Skin of body (tissue), 2 donors: Measurements from ENCODE around the gene IL21R. TPM values are rescaled to one million over a fixed set of nuclear protein-coding genes. Genes with fewer than 3 reads are reported as not detected.

Experiments used
- DNase-seq: peaks from one replicate; lab custom pipeline; 2025; lab: John Stamatoyannopoulos, UW
- total RNA-seq: library from RNA; depleted of rRNA; stranded (reverse); fragments of >200 nt; gene quantifications from one replicate; pipeline ENCODE4 v1.2.3, GENCODE V29; 2014

Gene IL21R
- total RNA-seq, 1 donor from 2014 or later: 0.39 TPM

DNA sequence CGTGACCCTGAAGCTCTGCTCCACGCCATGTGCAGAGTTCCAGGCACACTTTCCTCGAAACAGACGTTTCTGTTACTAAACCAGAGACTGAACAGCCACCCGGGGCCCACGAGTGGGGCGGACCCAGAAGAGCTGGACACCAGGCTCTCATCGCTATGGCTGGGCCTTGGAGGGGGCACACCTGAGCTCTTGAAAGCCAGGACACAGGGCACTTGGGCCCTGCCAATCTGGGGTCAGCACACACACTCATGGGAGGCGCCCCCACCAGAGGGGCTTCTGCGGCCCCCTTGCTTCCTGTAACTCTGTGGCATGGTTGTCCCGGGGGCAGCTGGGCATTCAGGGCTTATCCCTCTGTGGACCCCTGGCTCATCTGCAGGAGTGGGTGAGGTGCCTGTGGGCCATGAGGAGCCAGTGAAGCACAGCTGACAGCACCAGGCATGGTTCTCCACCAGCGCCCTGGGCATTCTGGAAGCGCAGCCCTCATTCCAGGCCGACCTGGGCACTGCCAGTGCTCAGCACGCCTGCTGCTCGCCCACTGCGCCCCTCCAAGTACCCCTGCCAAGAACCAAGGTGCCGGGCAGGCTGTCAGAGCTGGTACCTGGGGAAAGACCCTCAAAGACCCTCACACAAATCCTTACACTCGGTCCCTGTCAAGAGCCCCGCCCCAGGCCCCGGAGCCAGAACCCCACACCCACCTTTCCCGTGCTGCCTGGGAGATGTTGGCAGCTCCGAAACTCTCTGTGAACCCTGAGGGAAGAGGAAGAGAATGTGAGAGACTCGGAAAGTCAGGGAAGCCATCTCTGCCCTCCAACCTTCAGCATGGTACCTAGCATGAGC, 61.1 kb downstream of the IL21R start:
- no peak for DNase-seq

DNA sequence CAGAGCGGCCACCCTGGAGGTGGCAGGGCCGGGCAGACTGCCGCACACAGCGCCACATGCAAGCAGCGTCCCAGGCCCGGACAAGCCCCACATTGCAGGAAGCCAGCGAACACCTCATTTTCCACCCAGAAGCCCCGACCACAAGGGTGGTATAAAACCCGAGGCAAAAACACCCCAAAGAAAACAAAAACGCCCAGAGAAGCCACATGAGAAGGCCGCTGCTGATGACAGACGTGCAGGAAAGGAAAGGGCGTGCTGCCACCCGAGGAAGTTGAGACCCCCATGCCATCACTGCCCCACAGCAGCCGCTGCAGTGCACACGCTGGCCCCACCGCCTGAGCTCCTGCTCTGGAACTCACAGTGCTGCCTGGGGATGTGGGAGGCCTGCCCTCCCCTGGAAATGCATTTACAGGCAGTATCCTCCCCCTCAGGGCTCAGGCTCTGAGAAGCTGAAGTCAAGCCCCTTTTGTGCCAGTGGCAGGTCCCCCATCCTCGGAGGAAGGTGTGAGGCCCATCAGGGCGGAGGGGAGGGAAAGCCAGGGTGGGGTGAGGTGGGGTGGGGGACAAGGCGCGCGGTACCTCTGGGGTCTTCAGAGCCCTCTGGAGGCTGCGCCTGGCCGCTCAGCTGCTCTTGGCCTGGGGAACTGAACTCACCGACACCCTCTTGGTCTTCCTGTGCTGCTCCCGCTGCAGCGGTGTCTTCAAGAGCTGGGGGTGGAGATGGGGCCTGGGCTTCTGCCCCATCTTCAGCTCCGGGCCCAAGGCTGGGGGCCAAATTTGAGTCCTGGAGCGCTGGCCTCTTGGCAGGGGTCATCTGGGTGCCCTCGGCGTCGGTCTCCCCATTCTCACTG, 62.0 kb downstream of the IL21R start:
- no peak for DNase-seq

DNA sequence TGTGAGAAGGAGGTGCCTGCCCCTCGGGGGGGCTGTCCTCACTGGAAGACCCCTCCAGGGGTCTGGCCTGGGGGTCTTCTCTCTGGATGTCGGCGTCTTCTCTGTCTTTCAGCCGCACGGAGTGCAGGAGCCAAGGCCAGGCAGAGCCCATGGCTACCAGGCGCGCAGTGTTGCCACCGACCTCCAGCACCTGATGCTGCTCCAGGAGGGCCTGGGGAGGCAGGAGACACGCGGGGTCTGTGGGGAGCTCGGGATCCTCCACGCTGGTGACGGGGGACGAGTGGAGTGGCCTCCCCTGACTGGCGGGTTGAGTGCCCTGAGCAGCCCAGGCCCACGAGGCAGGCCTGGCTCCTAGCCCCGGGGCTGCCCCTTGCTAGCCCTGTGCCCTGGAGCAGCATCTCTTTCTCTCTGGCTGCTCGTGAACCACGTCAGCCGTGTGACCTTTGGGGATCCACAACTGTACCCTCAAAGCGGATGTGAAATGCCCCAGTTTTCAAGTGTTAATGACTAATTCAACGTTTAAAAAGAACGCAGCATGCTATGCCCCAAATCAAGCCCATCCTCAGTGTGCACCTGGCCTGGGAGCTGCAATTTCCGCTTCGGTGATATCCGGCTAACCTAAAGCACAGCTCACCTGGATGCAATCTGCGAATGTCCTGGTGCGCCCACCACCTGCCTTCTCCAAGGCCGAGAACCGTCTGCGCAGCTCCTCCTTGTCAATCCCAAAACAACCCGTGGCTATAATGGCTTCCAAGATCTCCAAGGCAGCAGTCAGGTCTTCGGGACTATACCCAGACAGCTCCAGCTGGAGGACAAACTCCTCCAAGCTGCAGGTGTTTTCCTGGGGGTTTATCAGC, 62.9 kb downstream of the IL21R start:
- no peak for DNase-seq

DNA sequence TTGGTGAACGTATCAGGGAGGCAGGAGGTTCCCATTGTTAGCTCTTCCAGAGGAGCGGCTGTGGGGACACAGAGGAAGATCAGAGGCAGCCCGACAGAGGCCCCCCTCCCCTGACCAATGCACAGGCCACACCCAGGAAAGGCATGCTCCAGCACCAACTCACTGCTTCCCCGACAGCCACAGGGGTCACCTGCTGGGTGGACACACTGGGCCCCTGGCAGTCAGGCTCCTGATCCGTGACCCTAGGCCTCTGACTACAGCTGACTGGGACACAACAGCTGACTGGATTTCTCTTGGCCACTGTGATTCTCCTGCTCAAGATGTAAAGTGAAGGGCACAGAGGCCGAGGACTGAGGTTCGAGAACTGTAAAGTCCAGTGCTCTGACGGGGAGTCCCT, 63.5 kb downstream of the IL21R start:
- no peak for DNase-seq

DNA sequence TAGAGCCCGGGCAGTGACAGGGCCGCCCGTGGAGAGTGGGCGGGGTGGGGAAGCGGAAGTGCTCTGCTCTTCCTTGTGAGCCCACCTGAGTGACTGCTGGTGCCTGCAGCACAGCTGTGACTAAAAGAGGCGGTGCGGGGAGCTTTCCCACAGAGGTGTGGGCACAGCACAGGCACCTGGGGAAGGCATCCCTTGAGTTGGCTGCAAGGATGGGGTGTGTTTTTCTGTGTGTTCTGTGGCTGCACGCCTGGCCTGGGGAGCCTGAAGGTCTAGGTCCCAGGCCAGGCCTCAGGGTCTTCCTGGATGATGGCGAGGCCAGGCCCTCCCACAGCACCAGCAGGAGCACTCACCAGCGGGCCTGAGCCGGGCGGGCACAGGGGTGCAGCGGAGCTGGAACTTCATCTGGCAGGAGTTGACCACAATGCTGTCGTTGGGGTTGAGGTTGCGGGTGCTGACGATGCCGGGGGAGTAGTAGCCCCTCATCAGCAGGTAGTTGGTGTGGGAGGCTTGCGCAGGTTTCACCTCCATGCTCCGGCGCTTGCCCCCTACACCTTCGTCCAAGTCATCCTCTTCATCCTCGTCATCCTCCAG, 67.1 kb downstream of the IL21R start:
- no peak for DNase-seq

DNA sequence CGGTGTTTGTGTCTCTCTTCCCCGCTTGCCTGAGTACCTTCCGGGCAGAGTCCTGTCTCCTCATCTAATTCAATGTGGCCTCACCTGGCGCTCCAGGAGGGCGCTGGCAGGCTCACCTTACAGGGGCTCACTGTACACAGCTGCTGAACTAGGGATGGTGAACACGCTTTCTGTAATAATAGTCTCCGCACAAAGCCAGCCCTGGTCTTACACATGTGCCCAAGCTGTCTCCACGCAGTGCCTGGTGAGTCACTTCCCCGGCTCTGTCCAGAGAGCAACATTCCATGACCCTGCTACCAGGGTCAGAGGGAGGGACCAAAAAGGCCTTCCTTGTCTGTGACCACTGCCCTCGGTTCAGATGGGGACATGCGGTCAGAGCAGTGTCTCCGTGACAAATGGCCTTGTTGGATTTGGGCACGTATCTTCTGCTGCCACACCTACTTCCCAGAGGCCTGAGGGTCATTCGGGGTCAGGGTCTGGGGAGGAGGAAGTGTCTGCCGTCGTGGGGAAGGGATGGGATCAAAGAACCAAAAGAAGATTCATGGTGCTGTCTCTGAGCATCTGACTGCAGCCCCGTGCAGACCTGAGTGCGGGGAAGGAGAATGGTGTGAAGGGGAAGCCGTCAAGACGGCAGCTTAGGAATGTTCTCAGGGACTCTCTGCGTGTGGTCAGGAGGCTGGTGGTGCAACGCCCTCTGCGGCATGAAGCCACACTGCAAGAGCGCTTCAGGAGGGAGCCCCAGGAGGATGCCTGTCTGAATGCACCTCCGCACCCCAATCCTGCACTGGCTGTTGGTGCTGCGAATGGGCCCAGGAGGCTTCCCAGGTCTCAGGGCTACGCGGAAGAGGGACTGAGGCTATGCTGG, 68.8 kb downstream of the IL21R start:
- DNase-seq: no peak

DNA sequence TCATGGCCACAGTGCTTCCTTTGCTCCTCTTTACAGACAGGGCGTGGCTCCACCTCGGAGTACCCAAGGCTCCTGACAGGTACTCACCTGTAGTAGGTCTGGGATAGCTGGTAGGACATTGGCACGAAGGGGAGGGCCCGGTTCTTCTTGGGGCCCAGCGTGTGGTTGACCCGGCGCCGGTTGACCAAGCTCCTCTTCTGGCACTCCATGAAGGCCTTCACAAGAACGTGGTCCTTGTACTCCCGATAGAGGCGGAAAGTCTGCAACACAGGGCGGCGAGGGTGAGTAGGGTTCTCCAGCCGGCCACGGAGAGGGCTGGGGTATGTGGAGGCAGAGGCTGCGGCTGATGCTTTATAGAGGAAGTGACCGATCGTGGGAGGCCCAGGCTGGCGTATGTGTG, 69.7 kb downstream of the IL21R start:
- DNase-seq: no peak

DNA sequence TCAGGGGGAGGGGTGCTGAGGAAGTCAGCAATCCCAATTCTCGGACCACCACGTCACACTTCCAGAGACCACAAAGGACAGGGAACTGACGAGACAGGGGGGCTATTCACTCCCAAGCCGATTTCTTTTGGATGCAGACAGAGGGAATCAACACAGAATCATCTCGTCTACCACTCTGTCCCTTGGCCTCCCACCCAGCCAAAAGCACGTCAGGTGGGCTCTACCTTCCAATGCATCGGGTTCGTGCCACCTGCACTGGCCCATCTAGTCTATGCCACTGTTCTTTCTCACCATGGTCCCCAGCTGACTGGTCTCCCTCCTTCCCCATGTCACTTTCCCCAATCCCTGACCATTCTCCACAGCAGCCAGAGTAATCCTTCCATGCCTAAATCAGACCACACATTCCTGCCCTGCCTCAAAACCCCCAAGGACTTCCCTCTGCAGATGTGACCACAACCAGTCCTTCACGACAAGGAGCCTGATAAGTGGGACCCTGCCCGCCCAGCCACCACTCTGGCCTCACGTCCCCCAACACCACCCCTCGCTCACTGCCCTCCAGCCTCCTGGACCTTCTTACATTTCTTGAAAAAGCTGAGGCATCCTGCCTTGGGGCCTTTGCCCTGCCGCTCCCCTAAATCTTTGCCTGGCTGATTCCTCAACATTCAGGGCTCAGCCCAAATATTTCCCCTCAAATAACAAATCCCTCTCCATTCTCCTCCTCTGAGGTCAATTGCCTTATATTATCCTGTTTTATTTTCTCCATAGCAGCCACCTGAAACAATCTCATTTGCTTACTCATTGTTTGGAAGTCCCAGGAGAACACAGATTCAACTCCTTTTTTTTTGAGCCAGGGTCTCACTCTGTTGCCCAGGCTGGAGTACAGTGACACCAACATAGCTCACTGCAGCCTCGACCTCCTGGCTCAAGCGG, 70.4 kb downstream of the IL21R start:
- no peak for DNase-seq

DNA sequence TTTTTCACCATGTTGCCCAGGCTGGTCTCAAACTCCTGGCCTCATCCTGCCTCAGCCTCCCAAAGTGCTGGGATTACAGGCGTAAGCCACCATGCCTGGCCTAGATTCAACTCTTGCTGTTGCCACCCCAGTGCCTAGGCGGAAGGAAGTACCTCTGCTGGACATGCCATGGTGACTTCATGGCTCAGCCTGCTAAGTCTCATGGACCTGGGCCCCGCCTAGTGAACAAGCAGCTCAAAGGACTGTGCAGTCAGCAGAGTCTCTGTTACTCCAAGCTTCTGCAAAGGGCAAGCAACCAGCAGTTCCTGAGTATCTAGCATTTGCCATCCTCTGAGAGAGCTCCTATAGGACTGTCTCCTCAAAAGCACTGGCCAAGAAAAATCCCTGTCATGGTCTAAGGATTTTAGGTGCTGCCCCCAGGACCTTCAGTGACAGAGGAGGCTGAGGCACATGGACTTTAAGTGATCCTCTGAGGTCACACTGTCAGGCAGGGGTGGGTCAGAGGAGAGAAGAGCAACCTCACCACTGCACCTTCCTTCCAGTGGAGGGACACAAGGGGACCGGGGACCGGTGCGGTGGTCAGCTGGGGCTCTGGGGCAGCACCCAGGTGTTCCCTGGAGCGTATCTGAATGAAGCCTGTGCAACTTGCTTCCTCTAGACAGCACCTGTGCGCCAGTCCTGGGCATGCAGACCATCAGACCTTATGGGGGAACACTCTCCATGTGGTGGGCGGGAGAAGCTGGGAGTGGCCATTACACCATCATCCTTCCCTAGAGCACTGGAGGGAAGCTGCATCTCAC, 71.3 kb downstream of the IL21R start:
- DNase-seq: no peak

DNA sequence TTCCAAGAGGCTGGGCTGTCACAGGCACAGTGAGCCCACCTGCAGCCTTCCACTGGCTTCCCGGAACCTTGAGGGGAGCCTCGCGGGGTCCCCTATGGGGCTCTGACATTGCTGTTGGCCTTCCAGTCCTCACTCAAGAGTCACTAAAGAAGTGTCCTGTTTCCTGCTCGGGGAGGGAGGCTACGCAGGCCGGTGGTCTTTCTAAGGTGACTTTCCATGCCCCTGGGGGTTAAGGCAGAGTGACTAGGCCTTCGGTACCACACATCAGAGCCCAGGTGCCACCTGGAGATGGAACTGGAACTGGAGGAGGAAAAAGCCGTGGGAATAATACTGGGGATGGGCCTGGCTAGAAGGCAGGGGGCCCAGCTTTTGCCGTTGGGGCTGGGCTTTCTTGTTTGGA, 72.1 kb downstream of the IL21R start:
- no peak for DNase-seq

DNA sequence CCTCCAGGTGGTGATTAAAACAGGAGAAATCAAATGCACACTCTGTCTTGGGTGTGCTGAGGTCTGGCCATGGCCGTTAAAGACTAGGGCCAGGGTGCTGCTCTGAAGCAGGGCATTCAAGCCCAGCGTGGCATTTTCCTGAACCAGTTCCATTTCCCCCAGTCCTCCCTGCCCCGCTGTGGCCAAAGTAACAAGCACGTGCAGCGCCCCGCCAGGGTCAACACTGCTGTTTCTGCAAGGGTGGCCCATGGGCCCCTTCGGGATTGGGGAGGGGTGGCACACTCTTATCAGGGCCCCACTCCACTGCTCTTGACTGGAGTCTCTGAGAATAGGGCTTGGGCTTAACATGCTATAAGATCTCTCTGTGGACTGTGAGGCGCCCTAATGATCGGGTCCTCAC, 72.9 kb downstream of the IL21R start:
- DNase-seq: no peak

DNA sequence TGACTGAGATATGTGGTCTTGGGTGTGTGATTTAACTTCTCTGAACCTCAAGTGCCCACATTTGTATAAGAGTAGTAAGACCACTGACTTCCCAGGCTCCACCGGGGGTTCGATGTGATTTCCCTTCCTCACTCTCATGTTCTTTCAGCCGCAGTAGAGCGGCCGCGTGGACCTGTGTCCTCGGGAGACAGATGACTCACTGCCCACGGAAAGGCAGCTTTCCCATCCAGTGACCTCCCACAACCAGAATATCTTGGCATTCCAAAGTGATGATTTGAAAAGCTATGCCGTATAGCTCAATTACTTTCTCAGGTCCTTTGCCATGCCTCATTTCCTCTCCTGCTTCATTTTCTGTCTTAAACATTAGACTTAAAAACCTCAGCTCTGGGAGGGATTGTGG, 73.6 kb downstream of the IL21R start:
- no peak for DNase-seq

DNA sequence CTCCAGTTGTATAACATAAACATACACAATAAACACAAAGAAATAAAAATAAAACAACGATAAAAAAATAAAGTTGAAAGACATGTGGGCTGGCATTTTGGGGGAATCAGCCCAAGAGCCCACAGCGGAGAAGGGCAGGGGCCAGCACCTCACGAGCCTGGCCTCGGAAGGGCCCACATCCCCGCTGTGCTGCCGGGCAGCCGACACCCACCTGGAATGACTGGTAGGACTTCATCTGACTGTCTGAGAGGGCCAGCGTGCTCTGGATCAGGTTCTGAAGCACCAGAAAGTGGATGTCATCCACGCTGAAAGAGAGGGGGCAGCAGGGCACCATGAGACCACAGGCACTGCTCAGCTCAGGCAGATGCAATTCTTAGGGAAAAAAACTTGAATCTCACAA, 74.3 kb downstream of the IL21R start:
- DNase-seq: no peak

DNA sequence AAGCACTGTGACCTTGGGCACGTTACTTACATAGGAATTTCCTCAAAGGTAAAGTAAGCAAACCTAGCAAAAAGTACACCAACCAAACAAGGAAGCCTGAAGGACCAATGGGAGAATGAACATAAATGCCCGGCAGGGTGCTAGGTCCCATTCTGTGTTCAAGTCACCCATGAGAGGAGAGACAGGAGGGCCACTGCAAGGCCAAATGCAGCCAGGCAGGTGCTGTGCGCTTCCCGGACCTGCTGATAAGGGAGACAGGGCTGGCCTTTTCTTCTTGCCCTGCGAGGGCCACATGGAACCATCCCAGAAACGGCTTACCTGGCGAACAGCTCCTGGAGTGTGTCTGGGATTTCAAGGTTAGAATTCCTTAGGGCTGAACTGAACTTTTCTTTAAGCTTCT, 78.8 kb downstream of the IL21R start:
- DNase-seq: no peak

DNA sequence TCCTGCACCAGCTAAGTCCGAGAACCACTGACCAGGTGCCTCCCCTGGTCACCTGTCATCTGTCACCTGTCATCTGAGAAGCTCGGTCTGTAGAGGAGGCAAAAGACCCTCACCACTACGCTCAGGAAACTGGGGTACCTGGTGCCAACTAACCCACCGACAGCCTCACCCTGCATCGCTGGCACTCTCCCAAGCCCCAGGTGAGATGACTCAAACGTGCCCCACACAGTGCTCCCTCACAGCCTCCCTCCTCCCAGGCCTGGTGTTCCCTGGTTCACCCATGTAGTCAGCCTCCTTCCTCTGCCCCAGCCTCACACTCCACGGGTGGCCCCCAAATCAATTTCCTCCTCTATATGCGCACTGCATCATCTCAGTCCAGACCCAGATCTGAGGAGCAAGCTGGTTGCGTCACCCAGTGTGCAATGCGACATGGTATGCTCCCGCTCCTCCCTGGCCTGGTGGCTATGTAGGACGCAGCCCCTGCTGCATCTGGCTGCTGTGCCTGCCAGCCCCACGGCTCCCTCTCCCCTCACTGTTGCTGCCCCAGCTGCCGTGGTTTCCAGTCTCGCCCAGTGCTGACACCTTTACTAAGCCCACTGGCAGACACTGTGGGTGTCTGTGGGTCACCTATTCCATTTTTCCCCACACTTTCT, 79.4 kb downstream of the IL21R start:
- DNase-seq: no peak

DNA sequence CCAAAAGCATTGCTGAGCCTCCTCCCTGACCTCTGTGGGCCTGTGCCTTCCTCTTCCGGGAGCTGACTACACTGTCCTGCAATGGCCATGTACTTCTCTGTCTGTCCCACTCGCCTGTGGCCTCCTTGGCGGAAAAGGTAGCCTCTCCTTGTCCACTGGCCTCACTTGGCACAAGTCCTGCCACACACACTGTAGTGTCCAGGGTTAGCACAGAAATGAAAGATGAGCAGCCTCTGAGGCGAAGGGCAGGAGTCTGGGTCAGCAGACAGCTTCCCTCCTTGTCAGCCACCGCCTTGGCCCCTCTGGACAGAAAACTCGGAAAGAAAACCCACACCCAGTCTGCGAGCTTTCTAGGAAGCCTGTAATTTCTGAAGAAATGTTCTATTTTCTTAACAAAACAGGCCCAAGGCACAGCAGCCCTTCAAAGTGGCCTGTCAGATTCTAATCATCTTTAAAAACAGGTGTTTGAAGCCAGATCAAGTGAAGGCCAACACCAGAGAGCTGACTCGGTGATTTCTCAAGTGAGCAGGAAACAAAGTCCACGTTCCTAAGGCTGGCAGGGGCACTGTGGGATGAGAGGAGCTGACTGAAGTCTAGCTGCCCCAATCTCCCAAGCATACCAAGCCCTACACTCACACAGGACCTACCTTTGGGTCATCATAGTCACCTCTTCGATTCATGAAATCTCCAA, 80.6 kb downstream of the IL21R start:
- DNase-seq: no peak

DNA sequence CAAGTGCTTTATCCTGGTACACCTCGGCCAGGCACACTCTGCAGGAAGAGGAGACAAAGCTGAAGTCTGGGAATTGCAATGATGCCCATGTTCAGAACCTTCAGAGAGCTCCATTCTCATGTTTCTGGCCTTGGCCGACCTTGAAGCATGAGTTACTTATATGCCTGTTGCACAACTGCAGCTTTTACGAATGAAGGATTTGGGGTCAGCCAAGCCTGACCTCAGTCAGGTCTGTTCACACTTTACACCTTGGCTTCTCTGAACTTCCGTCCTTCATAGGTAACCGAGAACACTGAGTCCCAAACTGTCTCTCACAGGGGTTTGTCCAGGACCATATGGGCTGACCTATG, 81.1 kb downstream of the IL21R start:
- no peak for DNase-seq
